GM21786 (cell line): ENCODE measurements around the gene HSD11B1.

Source experiments
- ATAC-seq: cut with Tn5 transposase; IDR thresholded peaks from one replicate; pipeline ENCODE4 v1.9.1; 2021; ENCODE audit not compliant: unreplicated experiment

The HSD11B1 gene

GRCh38 chr1:209723756-209724693 is 19.4 kb downstream of the HSD11B1 start:
- ATAC-seq = peak; percentile 54

GRCh38 chr1:209727286-209727685 is 22.6 kb downstream of the HSD11B1 start:
- no peak for ATAC-seq

- no peak for ATAC-seq
Observed at GRCh38 chr1:209727785-209728184, 23.1 kb downstream of the HSD11B1 start.

GRCh38 chr1:209728466-209728865 is 23.8 kb downstream of the HSD11B1 start:
- ATAC-seq = no peak

GRCh38 chr1:209729436-209729835 is 24.8 kb downstream of the HSD11B1 start:
- ATAC-seq = no peak

GRCh38 chr1:209732725-209733124 is 28.1 kb downstream of the HSD11B1 start:
- no peak for ATAC-seq

- ATAC-seq = no peak
Observed at GRCh38 chr1:209733409-209734192, 29.0 kb downstream of the HSD11B1 start.

- ATAC-seq = no peak
Observed at GRCh38 chr1:209736490-209737117, 32.0 kb downstream of the HSD11B1 start.

GRCh38 chr1:209737118-209737505 is 32.5 kb downstream of the HSD11B1 start:
- no peak for ATAC-seq

GRCh38 chr1:209738270-209738669 is 33.6 kb downstream of the HSD11B1 start:
- no peak for ATAC-seq

- no peak for ATAC-seq
Observed at GRCh38 chr1:209741193-209741592, 36.5 kb downstream of the HSD11B1 start.

GRCh38 chr1:209741889-209742288 is 37.2 kb downstream of the HSD11B1 start:
- ATAC-seq = no peak

GRCh38 chr1:209742409-209743144 is 37.9 kb downstream of the HSD11B1 start:
- ATAC-seq = no peak

- ATAC-seq = no peak
Observed at GRCh38 chr1:209743145-209743482, 38.5 kb downstream of the HSD11B1 start.

- no peak for ATAC-seq
Observed at GRCh38 chr1:209746451-209747165, 42.0 kb downstream of the HSD11B1 start.

- ATAC-seq = peak; percentile 76
Observed at GRCh38 chr1:209747580-209748262, 43.1 kb downstream of the HSD11B1 start.

- ATAC-seq = no peak
Observed at GRCh38 chr1:209748620-209749019, 44.0 kb downstream of the HSD11B1 start.

GRCh38 chr1:209749205-209749604 is 44.6 kb downstream of the HSD11B1 start:
- no peak for ATAC-seq

- no peak for ATAC-seq
Observed at GRCh38 chr1:209749670-209750323, 45.2 kb downstream of the HSD11B1 start.
